HG03354 (cell line): ENCODE data around the gene ADAM11.
A peak's percentile ranks its signal among the peaks of the same experiment; 100 is the strongest.
"Not testable (repeated sequence)": the region's sequence is repeated elsewhere in the genome, so short reads cannot be mapped to it uniquely, and the experiment has no call there.

Source experiments
- ATAC-seq: cut with Tn5 transposase; IDR thresholded peaks from one replicate; pipeline ENCODE4 v1.9.1; 2021; ENCODE audit warnings: mild to moderate bottlenecking; ENCODE audit not compliant: unreplicated experiment, poor library complexity, severe bottlenecking

ADAM11 gene, protein sequence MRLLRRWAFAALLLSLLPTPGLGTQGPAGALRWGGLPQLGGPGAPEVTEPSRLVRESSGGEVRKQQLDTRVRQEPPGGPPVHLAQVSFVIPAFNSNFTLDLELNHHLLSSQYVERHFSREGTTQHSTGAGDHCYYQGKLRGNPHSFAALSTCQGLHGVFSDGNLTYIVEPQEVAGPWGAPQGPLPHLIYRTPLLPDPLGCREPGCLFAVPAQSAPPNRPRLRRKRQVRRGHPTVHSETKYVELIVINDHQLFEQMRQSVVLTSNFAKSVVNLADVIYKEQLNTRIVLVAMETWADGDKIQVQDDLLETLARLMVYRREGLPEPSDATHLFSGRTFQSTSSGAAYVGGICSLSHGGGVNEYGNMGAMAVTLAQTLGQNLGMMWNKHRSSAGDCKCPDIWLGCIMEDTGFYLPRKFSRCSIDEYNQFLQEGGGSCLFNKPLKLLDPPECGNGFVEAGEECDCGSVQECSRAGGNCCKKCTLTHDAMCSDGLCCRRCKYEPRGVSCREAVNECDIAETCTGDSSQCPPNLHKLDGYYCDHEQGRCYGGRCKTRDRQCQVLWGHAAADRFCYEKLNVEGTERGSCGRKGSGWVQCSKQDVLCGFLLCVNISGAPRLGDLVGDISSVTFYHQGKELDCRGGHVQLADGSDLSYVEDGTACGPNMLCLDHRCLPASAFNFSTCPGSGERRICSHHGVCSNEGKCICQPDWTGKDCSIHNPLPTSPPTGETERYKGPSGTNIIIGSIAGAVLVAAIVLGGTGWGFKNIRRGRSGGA

DNA sequence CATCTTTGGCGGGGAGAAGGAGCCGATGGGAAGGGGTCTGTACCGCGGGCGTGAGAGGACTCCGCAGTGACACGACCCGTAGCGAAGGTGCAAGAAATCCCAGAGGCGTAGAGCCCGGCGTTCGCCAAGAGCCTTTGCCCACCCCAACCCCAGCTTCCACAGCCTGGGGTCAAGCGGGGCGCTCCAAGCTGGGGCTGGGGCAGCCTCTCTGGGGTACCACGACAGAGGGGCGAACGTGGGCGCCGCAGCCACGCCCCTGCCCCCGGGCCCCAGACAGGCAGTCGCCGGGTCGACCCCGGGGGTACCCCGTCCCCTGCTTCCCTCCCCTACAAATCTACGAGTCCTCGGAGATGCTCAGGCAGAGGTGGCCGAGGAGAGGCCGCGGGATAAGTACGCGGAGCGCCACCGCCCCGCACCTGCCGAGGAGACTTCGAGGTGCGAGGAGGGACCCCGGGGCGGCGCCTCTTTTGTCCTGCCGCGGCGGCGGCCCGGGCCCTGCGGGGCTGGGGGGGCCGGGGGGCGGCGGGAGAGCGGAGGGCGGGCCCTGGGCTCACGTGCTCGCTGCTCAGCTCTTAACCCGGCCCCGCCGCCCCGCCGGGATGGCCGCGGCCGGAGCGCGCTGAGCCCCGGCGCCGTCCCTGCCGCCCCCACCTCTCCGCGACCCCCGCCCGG, at the start of gene ADAM11:
ADAM11 (plus strand) TSS at position 575 of the 672 bp plus-strand sequence. CDS start 212 bp downstream, outside the sequence.
- ATAC-seq: no peak

DNA sequence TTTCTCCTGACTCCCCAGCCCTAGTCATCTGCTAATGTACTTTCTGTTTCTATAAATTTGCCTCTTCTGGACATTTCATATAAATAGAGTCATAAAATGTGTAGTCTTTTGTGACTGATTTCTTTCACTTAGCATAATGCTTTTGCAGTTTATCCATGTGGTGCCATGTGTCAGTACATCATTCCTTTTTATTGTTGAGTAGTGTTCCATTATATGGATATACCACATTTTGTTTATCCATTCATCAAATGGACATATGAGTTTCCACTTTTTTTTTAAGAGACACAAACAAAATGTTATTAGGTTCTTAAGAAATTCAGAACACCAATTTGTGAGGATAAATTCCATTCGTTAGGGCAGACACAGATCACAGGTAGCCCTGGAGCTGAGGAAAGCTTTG, 39.3 kb upstream of the ADAM11 start:
- ATAC-seq: no peak

DNA sequence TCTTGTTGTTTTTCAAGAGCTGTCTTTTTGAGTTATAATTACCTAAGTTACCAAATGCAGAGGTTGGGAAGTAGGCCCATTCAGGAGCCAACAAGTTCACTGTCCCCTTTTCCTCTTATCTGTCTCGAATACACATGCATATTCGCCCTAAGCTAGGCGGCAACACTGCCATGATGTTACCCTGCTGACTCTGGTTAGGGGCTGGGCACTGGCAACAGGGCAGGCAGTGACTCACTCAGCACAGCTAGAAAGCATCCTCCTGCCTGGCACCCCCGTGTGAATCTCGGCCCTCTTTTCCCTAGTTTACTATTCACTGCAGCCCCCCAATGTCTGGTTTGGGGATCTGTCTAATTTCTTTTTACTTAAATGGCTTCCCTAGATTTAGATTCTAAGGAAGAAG, 36.5 kb upstream of the ADAM11 start:
- no peak for ATAC-seq

DNA sequence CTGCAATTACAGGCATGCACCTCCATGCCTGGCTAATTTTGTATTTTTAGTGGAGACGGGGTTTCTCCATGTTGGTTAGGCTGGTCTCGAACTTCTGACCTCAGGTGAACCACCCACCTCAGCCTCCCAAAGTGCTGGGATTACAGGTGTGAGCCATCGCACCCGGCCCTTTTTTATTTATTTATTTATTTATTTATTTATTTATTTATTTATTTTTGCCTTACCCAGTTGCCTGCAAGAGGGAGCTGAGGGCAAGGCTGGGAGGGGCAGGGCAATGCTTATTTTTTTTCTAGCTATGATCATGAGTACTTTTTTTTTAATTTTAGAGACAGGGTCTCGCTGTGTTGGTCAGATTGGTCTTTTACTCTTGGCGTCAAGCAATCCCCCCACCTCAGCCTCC, 32.7 kb upstream of the ADAM11 start:
- not testable (repeated sequence) for ATAC-seq

- ATAC-seq: no peak
Observed at GRCh38 chr17:44733753-44734152, 25.0 kb upstream of the ADAM11 start.

GRCh38 chr17:44734272-44734671, 24.5 kb upstream of the ADAM11 start:
- no peak for ATAC-seq

- no peak for ATAC-seq
Observed at GRCh38 chr17:44736551-44737240, 22.1 kb upstream of the ADAM11 start.

- peak; percentile 54 for ATAC-seq
Observed at GRCh38 chr17:44738214-44738906, 20.4 kb upstream of the ADAM11 start.

- ATAC-seq: no peak
Observed at GRCh38 chr17:44741316-44741715, 17.5 kb upstream of the ADAM11 start.

DNA sequence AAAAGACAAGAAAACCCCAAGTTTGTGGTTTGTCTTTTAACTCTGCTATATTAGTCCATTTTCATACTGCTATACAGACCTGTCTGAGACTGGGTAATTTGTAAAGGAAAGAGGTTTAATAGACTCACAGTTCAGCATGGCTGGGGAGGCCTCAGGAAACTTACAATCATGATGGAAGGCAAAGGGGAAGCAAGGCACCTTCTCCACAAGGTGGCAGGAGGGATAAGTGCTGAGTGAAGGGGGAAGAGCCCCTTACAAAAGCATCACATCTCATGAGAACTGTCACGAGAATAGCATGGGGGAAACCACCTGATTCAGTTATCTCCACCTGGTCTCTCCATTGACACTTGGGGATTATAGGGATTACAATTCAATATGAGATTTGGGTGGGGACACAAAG, 13.5 kb upstream of the ADAM11 start:
- ATAC-seq: no peak

GRCh38 chr17:44745738-44746137, 13.1 kb upstream of the ADAM11 start:
- ATAC-seq: not testable (repeated sequence)

DNA sequence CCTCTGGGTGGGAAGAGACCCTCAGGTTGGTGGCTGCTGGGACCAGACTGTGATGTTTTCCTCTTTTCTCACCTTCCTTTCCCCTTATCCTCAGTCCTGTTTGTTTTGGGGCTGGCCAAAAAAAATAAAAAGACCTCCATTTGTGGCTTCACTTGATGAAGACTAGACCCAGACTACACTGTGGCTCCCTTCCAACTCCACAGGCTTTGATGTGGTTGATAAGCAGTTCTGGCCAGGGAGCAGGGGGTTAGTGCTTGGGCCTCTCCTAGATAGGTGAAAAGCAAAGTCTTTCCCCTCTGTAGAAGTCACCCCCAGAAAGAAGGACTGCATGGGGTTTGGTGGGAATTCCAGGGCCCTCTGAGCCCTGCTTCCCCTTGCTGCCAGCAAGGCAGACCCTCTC, 11.2 kb upstream of the ADAM11 start:
- no peak for ATAC-seq

GRCh38 chr17:44749076-44749979, 9.5 kb upstream of the ADAM11 start:
- ATAC-seq: no peak

DNA sequence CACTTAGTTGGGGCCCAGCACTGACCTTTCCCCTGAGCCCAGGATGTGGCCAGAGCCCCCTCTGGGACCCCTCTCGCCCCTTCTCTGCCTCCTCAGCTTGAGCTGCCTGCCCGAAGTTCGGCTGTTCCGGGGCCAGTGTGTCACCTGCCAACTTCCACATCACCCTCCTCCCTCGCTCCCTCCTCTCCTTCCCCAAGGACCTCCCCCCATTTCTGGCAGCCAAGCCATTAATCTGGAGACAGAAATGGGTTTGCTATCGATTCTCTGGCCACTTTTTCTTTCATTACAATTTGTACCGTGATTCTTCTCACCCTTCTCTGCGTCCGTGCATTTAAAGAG, 8.8 kb upstream of the ADAM11 start:
- no peak for ATAC-seq

DNA sequence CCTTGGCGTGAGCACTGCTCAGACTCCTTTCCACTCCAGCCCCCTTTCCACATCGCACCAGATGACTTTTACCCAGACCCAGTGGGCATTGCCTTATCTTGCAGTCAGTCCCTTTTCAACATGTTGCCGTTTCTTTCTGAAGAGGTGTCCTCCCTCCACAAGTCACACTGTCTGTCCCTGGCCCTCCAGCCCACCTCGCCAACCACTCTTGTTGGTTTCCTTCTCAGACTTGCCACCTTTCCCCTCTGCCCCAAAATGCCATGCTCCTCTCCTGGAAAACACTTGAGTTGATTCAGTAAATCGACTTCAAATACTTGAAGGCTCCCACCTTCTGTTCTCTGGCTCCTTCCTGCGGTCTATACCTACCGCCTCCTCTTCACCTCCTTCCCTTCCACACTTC, 7.5 kb upstream of the ADAM11 start:
- no peak for ATAC-seq

- no peak for ATAC-seq
Observed at GRCh38 chr17:44751806-44752205, 7.0 kb upstream of the ADAM11 start.

DNA sequence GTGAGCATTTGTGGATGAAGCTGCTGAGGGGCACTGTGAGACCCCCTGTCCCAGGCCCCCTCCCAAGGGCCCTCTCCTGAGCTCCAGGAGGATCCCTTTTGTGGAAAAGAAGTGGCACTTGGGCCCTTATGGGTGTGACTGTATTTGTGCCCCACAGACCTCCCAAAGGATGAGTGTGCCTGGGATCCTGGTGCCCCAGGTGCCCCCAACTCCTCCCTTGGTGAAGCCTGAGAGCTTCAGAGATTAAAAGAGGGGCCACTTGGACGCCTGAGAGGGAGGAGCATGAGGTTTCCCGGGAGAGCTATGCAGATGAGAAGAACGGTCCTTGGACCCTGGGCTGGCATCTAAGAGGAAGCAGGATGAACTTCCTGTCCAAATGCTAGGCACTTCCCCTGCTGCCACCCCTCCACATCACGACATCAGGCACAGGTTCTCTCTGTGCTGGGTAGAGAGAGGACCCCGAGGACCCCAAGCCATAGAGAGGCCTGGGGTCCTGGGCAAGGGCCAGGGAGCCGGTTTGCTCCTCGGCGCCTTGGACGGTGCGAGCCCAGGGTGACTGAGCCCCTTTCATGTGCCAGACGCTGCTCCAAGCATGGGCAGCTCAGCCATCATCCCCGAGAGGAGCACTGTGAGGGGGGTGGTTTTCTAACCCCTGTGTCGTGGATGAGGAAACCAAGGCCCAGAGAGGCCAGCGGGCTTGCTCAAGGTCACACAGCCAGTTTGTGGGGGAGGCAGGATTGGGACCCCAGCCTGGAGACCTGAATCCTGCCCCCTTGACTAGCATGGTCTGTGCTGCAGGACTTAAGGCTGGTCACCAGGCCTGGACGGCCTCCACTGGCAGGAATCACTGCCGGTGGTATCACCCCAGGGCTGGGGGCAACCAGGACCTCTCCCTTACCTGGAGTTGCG, 5.6 kb upstream of the ADAM11 start:
- no peak for ATAC-seq

GRCh38 chr17:44754276-44754675, 4.5 kb upstream of the ADAM11 start:
- ATAC-seq: no peak
